HFF-Myc (cell line): Measurements from ENCODE around the gene ADCY10.

Experiments used
- DNase-seq: peaks from one replicate; pipeline ENCODE4 v3.0.0-alpha.2; 2011; ENCODE audit warnings: low read depth; ENCODE audit errors: extremely low read depth
- H3K4me3 ChIP-seq: replicated peaks from 2 replicates; pipeline ENCODE4 v1.5.1; 2011; ENCODE audit warnings: low read depth, mild to moderate bottlenecking, control low read depth, low read length
- CTCF ChIP-seq: IDR thresholded peaks from 2 replicates; pipeline ENCODE4 v1.5.1; 2012; ENCODE audit warnings: mild to moderate bottlenecking, low read depth, low read length, control low read depth; ENCODE audit errors: missing control alignments

The ADCY10 gene

GRCh38 chr1:167943541-167943940 is 29.6 kb upstream of the ADCY10 start:
- no peak for DNase-seq
- H3K4me3 ChIP-seq = no peak overlapping the region
- no peak for TF ChIP-seq CTCF

GRCh38 chr1:167940264-167940663 is 26.3 kb upstream of the ADCY10 start:
- TF ChIP-seq CTCF = no peak
- no peak for DNase-seq
- H3K4me3 ChIP-seq = no peak overlapping the region

- peak overlapping the region; percentile 88 for H3K4me3 ChIP-seq
- DNase-seq = no peak
- TF ChIP-seq CTCF = no peak
These were observed 24.2 kb upstream of the ADCY10 start for GRCh38 chr1:167938080-167938636.

- no peak for TF ChIP-seq CTCF
- no peak for DNase-seq
- H3K4me3 ChIP-seq = peak overlapping the region; percentile 88
These were observed 23.7 kb upstream of the ADCY10 start for GRCh38 chr1:167937709-167938010.

- TF ChIP-seq CTCF = no peak
- DNase-seq = peak; percentile 55
- H3K4me3 ChIP-seq = peak within 1 kb of the TSS; percentile 88
These were observed 23.2 kb upstream of the ADCY10 start, which contains the start of gene MPC2 for GRCh38 chr1:167936930-167937708. Gene MPC2 (minus strand): TSS chr1:167937072. CDS start chr1:167935841, 1,231 bp downstream.

GRCh38 chr1:167936068-167936929 is 22.4 kb upstream of the ADCY10 start, which contains the start of gene DCAF6:
Gene DCAF6 (plus strand): TSS chr1:167936683. CDS start chr1:167936912, 229 bp downstream.
- DNase-seq = peak; percentile 92
- TF ChIP-seq CTCF = no peak
- peak within 1 kb of the TSS; percentile 88 for H3K4me3 ChIP-seq
